NK-92 treated with Interleukin-12 subunit alpha and Interleukin-12 subunit beta, amount 100 ng/mL, for 24 hours (cell line): ENCODE results near the gene CCDC134.

Source experiments
- DNase-seq: peaks from one replicate; lab custom pipeline; 2025; lab: John Stamatoyannopoulos, UW

Gene CCDC134

DNA sequence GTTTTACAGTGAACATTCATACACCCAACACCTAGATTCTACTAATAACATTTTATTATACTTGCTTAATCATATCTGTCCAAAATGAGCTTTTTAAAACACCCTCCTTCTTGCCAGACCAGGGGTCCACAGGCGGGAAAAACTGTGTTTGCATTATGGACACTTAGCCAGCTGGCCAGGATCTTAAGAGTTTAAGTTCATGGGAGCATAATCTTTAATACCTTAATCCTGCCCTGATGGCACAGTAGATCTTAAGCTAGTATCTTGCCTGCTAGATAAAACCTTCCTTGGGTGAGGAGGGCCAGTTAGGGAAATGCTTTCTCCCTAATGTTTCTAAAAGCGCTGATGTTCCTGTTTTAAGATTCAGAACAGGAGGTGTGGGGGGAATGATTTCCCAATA, 13.1 kb upstream of the CCDC134 start:
- DNase-seq = no peak

- no peak for DNase-seq
Observed at GRCh38 chr22:41793871-41794270, 6.6 kb upstream of the CCDC134 start.

GRCh38 chr22:41798736-41799135, 1.7 kb upstream of the CCDC134 start:
- no peak for DNase-seq

DNA sequence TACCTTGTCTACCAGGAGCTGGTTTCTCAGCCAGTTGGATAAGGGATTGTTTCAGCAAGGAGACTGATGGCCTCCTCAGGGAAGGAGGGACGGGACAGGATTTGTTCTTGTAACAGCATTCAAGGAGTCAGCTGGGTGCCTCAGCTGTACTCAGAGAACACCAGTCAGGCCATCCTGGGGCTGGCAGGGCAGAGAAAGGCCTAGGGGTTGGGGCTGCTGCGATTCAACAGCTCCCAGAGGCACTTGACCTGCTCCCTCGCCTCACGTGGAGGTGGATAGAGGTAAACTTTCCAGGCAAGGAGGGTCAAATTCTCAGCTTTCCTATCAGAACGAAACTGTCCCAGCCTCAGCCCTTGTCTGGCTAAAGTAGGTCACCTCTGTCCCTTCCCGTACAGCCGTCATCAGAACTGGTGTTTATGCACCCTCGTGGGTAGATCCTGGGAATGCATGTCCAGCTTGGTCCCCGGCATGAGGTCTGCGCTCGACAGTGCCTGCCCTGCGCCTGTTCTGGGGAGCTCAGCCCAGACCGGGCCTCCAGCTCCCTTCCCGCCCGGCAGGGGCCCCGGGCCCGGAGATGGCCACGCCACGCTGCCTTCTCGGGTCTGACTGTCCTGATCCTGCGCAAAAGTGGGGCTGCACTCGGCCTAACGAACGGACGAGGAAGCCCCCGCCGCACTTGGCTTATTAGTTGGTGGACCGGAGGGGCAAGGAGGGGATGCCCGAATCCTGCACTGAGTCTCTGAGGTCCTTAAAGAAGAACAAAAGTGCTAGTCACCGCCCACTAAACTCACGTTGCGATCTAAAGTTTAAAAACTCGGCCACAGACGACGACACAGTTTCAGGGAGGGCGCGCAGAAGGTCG, 762 bp upstream of the CCDC134 start:
- DNase-seq = no peak

- no peak for DNase-seq
Observed at GRCh38 chr22:41801147-41801819, 804 bp downstream of the CCDC134 start.

GRCh38 chr22:41801886-41802285, 1.4 kb downstream of the CCDC134 start:
- DNase-seq = no peak

- DNase-seq = no peak
Observed at GRCh38 chr22:41805639-41806038, 5.2 kb downstream of the CCDC134 start.

DNA sequence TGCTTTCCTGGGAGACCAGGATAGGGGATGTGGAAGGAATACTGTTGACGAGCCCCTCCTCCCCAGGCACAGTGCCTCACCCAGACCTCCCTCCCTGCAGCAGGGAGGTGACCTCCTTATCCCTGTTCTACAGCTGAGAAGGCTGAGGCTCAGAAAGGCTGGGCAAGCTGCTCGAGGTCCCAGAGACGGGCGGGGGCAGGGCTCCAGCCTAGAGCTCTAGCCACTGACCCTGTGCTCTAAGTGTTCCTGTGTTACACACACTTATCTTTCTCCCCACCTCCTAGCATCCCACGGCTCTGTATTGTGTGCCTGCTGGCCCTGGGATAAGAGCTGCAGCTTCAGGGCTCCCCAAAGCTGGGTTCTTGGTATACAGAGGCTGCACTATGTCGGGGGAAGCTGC, 7.9 kb downstream of the CCDC134 start:
- DNase-seq = no peak

DNA sequence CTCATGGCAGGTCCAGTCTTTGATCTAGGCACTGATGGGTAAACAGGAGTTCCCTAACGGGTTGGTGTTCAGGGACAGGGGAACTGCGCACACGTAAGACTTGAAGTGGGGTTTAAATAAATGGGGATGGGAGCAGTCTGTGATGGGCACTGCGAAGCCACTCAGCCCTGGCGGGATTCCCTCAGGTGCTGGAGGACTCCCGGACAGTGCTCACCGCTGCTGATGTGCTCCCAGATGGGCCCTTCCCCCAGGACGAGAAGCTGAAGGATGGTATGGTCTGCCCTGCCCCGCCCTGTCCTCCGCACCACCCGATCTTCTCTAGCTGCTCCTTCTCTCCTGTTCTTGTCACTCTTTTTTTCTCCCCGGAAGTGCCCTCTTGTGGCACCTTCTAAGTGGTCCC, 9.5 kb downstream of the CCDC134 start:
- DNase-seq = no peak

GRCh38 chr22:41812805-41813545, 12.5 kb downstream of the CCDC134 start:
- no peak for DNase-seq

DNA sequence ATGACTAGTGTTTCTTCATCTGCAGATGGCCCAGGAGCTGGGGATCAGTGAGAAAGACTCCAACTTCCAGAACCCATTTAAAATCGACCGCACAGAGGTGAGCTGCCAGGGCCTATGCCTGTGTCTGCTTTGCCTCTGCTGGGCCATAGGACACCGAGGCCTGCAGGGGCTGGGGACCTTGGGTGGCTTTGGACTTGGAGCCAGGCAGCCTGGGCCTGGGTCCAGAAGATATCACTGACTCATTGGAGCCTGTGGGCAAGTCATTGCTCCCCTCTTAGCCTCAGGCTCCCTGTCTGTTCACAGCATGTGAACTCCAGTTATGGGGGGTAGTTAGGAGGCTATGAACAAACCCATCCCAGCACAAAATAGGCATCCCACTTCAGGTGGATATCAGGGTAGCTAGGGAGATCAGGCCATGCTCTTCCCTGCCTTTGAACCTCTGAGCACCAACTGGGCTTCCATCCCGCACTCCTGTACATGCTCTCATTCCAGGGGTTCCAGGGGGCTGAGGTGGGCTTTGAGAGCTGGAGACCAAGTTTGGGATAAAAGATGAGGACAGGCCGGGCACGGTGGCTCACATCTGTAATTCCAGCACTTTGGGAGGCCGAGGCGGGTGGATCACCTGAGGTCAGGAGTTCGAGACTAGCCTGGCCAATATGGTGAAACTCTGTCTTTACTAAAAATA, 13.4 kb downstream of the CCDC134 start:
- no peak for DNase-seq

- no peak for DNase-seq
Observed at GRCh38 chr22:41815716-41816115, 15.2 kb downstream of the CCDC134 start.

DNA sequence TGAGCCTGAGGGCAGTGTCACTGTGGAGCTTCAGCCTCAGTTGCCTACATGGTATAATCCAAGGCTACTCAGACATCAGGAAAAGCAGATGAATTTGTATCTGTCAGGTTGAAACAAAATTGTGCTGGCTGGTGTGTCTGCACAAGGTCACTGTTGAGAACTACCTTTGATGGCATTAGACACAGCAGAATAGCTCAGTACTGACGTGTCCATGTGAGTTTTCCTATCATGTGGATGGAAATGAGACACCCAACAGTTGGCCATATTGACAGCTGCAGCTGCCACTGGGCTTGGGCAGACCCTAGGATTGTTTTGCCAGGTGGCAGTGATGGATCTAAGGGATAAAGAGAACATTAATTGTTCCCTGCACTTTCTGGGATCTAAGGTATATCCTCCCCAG, 15.8 kb downstream of the CCDC134 start:
- no peak for DNase-seq

DNA sequence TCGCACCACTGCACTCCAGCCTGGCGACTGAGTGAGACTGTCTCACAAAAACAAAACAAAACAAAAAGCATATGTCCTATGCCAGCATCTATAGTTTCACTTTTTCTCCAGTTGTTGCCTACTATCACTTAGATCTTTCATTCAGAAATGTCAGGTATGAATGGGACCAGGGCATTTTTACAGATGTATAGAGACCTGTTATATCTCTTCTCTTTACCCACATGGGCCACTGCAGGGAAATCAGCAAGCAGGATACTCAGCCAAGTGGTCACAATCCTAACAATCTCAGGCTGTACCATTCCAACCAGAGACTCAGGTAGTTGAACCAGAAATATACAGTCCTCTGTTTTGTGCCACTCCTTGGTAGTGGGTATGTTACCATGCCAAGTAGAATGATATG, 16.4 kb downstream of the CCDC134 start:
- DNase-seq = no peak

- DNase-seq = no peak
Observed at GRCh38 chr22:41818011-41818410, 17.5 kb downstream of the CCDC134 start.

GRCh38 chr22:41818596-41818995, 18.1 kb downstream of the CCDC134 start:
- DNase-seq = no peak

DNA sequence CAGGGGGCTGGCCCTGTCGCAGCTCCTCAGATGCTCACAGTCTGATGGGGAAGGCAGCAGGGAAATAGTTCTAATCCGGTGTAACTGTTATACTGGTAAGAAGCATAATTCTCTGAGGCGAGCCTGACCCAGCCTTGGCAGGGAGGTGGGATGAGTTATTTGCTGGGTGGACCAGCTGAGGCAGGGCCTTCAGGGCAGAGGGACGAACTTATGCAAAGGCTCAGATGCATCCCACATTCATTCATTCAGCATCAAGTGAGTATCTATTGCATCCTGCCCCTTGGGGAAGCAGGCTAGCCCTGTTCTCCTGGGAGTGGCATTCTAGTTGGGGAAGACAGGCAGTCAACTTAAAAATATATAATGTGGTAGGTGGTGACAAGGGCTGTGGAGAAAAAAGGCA, 18.8 kb downstream of the CCDC134 start:
- no peak for DNase-seq

GRCh38 chr22:41820447-41820846, 20.0 kb downstream of the CCDC134 start:
- no peak for DNase-seq

DNA sequence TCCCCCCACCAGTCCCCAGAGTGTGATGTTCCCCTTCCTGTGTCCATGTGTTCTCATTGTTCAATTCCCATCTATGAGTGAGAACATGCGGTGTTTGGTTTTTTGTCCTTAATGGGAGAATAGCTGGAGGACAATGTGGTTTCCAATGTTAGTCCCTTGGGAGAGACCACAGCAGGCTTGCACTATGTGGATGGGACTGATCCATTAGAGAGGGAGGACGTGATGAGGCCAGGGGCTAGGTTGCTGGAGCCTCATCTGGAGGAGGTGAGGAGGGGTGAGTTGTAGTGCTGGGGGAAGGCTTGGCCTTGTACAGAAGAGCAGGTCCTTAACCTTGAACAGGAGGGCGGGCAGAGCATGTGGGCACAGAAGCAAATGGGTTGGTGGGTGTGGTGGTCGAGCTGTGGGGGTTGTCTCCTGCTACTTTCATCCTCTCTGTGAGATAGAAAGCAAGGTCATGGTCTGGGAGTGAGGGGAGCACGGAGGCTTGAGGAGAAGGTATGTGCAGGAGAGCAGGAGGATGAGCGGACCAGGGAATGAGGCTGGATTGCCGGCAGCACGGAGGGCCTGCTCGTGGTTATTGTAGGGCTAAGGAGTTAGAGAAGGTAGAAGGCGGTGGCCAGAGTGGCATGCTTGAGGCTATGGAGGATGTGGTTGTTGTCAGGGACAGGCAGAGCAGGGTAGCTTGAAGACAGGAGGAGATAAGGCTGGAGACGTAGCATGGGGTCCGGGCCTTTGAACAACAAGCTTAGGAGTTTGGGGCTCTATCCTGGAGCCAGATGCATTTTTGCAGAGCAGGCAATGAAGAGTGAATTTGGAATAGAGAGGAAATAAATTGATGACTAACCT, 21.2 kb downstream of the CCDC134 start:
- no peak for DNase-seq

- peak; percentile 30 for DNase-seq
Observed at GRCh38 chr22:41822317-41823057, 22.0 kb downstream of the CCDC134 start.

GRCh38 chr22:41823797-41824196, 23.3 kb downstream of the CCDC134 start:
- no peak for DNase-seq
